Inferior parietal cortex (tissue), 1 donor: Measurements from ENCODE around the gene MBTPS2.
"Not testable (repeated sequence)": the region's sequence is repeated elsewhere in the genome, so short reads cannot be mapped to it uniquely, and the experiment has no call there.

Source experiments
- DNase-seq: peaks from one replicate; pipeline ENCODE4 v3.0.0-alpha.2; 2016; ENCODE audit errors: extremely low spot score

The MBTPS2 gene

DNA sequence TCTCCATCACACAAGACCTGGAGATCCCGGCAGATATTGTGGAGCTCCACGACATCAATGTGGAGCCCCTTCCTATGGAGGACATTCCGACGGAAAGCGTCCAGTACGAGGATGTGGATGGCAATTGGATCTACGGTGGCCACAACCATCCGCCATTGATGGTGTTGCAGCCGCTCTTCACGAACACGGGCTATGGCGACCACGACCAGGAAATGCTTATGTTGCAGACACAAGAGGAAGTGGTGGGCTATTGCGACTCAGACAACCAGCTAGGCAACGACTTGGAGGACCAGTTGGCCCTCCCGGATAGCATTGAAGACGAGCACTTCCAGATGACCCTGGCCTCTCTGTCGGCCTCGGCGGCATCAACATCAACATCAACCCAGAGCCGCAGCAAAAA, 17.1 kb downstream of the MBTPS2 start:
- no peak for DNase-seq

DNA sequence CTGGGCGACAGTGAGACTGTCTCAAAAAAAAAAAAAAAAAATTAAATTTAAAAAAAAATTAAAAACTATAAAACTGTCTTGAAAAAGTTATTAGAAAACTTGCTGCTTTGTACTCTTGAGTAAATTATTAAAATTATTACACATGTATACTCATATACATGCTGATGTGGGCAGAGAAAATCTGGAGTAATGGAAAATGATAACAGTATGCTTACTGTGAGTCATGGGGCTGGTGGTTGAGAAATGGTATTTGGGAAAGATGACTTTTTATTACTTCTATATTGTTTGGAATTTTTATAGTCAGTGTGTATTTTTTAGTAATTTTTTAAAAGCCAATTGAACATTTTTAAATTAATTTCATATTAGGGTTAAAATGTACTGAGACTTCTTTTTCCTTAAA, 23.8 kb downstream of the MBTPS2 start:
- DNase-seq: no peak

DNA sequence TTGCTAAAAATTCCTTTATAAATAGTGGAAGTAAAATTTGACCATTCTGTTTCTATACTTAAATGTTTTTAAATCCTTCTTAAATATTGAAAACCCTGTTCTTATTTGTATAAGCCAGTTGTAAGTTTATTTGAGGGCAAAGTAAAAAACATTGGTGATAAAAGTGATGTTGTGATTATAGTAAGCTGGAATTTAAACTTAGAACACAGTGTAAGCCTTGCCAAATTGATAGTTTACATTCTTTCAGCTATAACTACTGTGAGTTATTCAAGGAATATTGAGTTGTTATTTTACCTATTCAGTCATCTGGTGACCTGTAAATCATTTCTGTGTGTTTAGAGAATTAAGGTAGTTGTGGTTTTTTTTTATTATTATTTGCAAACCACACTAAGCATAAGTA, 26.0 kb downstream of the MBTPS2 start:
- no peak for DNase-seq

DNA sequence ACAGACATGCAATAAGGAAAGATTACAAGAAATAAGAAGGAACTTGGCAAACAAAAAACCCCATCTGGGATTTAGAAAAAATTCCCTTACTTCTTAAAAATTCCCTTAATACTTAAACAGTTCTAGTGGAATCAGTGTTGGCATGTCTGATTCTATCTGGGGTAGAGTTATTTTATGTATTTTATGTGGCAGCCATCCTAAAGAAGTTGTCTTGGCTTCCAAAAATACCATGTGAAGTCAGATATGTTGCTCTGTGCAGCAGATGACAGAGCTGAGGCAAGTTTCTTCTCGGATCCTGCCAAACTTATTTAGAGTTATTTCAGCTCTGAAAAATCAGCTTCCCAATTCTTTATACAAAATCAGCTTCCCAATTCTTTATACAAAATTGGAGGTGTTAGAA, 31.1 kb downstream of the MBTPS2 start:
- no peak for DNase-seq

DNA sequence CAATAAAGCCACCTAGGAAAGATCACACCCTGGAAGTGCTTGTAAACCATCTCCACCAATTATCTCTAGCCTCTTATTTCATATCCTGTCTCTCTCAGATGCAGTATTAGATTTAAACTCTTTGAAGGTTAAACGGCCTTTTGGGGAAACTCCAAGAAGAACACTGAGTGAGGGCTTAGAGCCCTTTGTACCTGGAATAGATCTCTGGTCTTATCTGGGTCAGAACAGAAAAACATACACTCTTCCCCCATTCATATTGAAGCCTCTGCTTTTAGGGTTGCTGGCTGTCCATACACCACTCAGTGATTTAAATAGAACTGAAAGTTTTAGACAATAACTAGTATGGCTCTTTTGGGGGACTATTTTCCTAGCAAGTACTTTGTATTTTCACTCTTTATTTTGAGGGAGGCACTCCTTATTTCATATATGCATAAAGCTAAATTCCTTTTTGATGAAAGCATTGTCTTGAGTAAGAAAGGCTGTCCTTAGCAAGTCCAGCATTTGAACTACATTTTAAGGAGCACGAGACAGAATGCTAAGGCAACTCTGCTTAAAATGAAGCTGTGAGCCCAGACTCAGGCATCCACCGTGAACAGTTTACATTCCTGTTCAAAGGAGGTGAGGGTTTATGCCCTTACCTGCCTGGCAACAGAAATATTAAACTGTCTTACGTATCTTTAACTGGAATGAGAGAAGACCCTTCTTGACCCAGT, 33.8 kb downstream of the MBTPS2 start:
- DNase-seq: no peak

DNA sequence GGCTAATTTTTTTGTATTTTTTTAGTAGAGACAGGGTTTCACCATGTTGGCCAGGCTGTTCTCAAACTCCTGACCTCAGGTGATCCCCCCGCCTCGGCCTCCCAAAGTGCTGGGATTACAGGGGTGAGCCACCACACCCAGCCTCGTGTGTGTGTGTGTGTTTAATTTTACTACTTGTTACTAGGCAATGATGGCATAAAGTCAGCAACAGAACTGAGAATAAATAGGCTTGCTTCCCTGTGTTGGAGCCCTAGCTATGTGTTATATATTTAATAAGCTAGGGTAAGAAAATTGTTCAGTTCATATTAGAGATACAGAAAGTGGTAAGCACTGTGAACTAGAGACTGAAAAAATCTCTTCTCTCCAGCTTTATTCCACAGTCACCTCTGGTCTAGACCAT, 34.8 kb downstream of the MBTPS2 start:
- not testable (repeated sequence) for DNase-seq

DNA sequence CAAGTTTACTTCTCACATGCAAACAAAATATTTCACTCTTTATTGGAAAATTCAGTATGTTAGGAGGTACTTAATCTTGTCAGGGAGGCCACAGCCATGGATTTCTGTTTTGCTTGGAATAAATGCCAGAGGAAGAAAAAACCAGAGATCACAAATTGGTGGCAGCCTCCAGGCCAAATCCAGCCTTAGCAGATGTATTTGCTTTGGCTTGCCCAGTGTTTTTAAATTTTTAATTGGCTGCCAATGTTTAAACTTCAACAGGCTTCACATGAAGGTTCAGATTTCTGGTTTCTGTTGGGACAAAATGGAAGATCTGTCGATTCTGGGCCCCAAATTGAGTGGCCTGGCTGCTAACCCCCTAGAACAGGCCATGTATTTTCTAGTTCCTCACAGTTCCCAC, 35.6 kb downstream of the MBTPS2 start:
- DNase-seq: no peak

DNA sequence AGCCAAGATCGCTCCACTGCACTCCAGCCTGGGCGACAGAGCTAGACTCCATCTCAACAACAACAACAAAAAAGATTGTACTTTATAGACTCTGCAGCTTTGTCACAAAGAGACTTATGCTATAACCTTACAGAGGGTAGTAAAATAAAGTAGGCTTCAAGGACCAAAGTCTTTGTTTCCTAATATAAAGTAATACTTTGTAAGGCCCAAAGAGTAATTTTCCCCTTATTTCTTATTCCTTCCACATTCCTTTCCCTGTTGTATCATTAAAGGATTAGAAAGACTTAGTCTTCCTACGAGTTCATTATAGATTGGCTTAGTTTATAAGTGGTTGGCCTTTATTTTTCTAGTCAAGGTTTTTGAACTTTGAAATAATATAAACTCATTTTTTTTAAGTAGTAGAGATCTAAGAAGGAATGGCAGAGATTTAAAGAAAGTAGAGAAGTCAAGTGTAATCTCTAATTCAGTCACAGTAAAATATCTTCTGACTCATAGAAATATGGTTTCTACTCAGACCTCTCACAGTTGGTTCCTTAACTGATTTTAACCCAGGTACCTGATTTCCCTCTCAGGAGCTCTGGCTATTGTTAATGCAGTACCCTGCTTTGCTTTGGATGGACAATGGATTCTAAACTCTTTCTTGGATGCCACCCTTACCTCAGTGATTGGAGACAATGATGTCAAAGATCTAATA, 42.6 kb downstream of the MBTPS2 start:
- no peak for DNase-seq

DNA sequence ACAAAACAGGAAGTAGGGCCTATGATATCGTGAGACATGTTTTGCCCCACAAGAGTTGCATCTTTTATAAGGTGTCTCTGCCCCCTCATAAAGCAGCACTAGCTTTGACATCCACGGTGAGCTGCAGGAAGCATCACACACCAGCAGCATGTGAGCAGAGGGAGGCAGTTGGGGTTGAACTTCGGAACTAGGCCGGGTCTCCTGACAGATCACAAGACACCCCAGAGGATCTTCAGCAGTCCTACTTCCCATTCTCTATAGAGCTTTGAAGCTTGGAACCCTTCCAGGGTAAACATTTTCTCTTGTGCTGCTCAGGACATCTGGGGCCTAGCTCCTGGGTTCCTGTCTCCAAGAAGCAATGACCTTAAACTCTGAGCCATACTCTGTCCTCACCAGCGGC, 43.8 kb downstream of the MBTPS2 start:
- no peak for DNase-seq

DNA sequence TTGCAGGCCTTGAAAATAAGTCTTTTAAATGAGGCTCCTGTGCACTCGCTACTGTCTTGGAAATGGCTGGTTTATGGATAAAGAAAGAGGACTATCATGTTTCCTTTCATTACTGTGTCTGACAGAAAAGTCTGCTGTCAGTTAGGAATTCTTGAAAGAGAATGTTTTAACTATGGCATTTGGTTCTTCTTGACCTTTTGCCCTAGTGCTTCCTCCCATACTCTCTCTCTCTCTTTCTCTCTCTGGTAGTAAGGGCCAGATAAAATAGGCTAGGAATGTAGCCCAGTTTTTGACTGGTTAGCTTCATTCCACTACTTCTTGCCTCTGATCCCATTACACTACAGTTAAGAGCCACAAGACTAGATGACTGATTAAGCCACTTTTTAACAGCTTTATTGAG, 46.2 kb downstream of the MBTPS2 start:
- DNase-seq: no peak

DNA sequence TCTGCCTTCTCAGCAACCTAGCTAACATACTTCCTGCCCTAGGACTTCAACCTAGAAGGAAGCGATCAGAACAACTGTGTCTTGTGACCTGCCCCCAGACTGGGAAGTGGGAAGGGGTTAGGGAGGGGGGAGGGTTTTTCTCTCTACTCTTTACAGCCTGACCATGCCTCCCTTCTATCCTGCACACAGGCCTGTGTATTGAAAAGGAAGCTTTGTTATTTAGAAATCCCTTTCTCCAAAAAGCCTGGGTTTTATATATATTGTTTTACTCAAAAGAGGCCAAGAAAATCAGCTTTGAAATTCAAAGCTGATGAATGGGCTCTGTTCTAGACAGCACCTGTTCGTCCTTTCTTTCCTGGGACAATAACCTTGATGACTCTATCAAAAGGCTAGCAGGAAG, 65.9 kb downstream of the MBTPS2 start:
- DNase-seq: no peak

DNA sequence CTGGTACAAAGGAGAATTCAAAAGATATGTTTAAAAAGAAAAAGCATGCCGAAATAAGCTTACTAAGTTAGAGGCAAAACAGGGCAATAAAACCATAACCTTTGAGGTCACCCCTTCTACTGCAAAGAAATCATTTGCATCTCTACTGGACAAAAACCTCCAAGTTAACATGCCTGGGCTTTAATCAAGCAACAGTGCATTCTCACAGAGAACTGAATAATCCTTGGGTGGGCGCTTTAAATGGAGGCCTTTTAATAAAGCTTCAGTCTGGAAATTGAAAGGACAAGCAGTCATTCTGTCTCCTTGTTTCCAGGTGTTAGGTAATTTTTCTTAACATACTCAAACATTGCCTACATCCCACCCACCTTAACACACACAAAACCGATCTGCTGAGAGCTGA, 66.5 kb downstream of the MBTPS2 start:
- no peak for DNase-seq

DNA sequence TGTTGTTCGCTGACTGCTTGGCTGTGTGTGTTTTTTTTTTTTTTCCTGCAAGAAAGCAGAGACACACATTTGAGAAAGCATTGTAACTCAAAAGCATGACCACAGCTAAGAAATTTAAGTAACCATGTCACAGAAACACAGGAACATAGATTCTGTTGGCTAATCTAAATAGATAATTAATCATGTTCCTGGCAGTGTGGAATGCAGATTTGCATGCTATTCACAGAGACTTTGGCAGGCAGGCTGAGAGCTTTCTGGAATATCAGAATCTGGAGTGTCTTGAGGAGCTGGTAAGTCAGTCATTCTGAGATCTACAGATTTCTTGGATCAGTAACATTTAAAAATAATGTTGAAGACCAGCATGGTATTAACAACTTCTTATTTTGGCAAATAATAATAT, 67.8 kb downstream of the MBTPS2 start:
- DNase-seq: no peak

DNA sequence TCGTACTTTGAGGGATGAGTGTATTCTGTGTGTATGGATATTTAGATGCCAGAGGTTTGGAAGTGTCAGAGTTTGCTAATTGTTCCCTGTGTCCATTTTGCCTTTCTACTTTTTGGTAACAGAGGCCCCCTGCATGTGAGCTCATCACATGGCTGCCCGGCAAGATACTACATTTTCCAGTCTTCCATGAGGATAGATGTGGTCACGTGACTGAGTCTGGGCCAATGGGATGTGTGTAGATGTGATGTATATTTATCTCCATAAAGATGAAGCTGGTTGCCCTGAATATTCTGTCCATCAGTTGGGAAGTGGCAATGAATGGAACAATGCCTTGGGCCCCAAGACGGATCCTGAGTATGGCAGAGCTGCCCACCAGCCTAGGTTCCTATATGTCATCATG, 72.1 kb downstream of the MBTPS2 start:
- no peak for DNase-seq

DNA sequence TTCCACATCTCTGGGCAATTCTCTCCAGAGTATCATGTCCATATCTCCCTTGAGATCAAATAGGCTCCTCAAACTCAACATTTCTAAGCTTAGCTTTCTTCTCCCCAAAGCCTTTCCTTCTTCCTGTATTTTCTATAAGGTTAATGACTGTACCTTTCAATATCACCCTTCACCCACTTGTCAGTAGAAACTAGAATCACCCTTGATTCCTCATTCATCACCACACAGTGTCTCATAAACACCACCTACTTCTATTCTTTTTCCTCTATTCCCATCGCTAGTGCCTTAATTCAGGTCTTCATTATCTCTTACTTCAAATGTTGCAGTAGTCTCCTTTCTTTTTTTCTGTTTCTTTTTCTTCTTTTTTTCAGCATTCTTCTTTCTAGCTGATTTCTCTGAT, 72.8 kb downstream of the MBTPS2 start:
- no peak for DNase-seq

DNA sequence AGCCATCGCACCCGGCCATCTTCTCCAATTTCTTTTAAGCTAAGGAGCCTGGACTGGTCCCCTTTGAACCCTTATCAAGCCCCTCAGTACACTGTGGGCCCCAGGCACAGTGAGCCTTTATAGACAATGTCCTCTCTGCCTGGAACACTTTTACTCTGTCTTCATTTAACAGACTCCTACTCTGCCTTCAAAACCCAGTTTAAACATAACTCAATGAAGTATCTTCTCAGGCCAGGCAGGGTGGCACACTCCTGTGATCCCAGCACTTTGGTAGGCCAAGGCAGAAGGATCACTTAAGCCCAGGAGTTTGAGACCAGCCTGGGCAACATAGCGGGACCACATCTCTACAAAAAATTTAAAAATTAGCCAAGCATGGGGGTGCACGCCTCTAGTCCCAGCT, 73.6 kb downstream of the MBTPS2 start:
- no peak for DNase-seq

DNA sequence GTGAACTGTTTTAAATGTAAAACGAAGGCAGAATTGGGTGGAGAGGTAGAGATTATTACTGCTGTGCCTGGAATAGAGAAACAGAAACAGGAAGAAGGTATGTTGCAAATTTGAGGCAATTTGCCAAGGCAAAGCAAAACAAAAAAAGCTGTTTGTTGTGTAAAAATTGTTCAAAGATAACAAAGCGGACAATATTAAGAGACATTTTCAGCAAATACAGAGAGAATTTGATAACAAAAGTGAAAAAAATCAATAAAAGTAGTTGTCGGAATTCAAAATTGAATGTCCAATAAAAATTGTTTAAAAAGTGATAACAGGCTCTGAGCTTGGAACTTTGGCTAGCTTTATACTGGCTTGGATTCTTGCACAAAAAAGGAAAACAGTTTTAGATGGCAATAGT, 86.7 kb downstream of the MBTPS2 start:
- DNase-seq: no peak

DNA sequence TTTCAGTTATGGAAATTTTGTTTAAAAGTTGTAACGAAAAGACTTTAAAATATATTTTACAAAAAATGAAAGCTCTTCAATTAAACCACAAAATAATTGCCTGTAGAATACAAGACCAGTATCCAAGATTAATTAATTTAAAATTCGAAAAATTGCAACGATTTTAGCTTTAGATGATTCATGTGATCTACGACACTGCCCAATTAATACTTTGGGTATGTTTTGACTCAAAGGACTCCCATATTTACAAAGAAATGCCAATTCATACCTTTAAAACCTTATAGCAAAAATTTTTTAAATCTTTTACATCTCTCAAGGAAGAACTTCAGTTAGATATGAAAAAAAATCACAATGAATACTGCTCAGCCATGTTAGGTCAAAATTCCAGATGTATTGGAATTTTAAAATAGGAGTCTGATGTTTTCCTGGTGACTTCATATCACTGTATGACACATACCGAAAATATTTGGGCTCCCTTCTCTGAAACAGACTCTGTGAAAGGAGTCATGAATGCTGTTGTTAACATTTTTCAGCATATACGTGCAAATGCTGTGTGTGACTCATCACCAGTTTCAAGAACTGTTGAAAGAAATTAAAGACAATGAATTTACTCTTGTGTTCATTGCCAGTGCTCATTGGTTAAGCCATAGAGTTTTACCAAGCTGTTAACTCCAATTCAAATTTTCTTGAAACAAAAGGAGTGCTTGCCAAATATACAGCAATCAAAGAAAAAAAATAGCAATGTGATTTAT, 87.3 kb downstream of the MBTPS2 start:
- DNase-seq: no peak

DNA sequence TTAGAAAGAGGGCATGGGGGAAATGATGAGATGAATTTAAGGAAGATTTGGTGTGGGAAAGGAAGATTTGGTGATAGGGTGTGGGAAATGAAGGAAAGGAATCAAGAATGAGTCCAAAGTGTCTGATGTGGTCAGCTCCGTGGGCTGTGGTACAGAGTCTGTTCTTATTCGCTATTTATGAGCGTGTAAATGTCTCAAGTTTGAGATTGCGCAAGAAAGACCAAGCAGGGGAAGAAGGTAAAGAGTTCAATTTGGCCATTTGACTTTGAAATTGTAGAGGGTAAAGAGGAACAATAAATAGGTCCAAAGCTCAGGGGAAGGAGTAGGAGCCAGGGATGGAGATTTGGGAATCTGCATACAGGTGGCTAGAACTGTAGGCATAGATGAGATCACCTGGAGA, 89.8 kb downstream of the MBTPS2 start:
- no peak for DNase-seq

DNA sequence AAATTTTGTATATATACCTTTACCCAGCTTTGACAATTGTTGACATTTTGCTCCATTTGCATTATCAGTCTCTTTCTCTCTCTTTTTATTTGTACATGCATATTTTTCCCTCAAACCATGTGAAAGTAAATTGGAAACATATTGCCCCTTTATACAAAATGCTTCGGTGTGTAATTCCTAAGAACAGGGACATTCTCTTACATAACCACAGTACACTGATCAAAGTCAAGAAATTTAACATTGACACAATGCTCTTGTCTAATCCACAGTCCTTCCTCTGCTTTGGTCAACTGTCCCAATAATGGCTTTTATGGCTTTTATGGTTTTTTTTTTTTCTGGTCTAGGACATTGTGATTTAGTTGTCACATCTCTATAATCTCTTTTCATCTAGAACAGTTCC, 91.6 kb downstream of the MBTPS2 start:
- no peak for DNase-seq

DNA sequence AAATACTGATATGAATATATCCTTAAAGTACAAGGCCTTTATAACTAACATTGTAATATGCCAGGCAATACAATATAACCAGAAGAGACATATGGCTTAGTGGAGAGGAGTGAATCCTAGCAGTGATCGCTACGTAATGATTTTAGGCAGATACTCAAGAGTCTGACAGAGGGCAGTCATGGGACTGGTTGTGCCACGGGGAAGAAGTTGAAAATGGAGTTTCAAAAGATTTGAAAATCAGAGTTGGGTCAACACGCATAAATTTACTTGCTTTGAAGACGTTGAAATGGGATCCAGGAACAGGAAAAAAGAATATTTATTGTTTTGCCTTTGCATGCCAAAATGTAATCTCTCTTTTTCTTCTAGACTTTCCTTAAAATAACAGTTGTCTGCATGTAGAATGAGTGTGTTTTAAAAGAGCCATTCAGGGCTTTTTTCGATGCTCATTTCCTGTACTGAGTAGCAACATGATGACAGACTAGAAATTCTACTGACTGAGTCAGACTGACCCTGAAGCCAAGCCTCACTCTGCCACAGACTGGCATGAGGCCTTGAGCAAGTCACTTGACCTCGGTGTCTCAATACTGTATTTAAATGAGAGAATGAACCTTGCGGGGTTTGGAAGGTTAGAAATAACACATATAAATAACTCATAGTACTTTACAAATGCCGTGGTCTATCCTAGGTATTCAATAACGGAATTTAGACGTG, 93.0 kb downstream of the MBTPS2 start:
- no peak for DNase-seq

DNA sequence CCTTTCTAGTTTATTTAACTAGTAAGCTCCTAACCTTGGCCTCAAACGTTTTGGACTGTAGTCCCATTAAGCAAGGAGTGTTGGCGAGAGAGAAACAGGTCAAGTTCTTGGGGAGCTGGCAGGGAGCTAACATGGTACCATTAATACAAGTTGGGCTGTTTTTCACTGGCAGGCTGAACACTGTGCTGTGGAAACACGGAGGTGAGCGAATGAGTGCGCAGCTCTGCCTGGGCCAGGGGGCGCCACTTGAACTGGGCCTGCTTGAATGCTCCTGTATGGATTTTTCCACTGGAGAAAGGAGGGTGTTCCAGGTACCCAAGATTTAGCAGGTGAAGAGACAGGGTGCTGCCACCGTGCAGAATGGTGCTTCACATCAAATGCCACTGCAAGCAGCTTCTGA, 93.7 kb downstream of the MBTPS2 start:
- no peak for DNase-seq
